ENCODE data around the gene DPP3.
"Not testable (repeated sequence)": the region's sequence is repeated elsewhere in the genome, so short reads cannot be mapped to it uniquely, and the experiment has no call there.

The DPP3 gene

GRCh38 chr11:66543263-66544107 lies 63.3 kb downstream of the DPP3 start:
- H3K9me3 ChIP-seq: no peaks in the 10 kb centered on the region
- H3K4me3 ChIP-seq (ENCODE audit: low read depth, low read length): peak overlapping the region; percentile 33
- H3K4me1 ChIP-seq: no peaks in the 10 kb centered on the region; the same call in 1 of the 2 replicates
- 0 out of 2 replicates have a peak, but pooled peaks cover 7% of the 10 kb centered on the region for H3K36me3 ChIP-seq
- peak; percentile 92 for DNase-seq
- TF ChIP-seq CTCF (IDR thresholded peaks at IDR 0.05; ENCODE audit: low read depth, low read length): peak; percentile 82
- no peaks in the 10 kb centered on the region for H3K27me3 ChIP-seq

- H3K36me3 ChIP-seq, DNase-seq, H3K4me1 ChIP-seq, H3K27me3 ChIP-seq, H3K9me3 ChIP-seq: not testable (repeated sequence)
- peak overlapping the region; percentile 84 for H3K4me3 ChIP-seq (ENCODE audit: low read depth, low read length)
These were observed 64.7 kb downstream of the DPP3 start for GRCh38 chr11:66544952-66545351.

GRCh38 chr11:66545701-66546367 lies 65.6 kb downstream of the DPP3 start, which contains the start of gene ZDHHC24:
ZDHHC24 (minus strand) TSS chr11:66546048; CDS start chr11:66546003, 45 bp downstream.
- H3K27me3 ChIP-seq: no peaks in the 10 kb centered on the region
- peak within 1 kb of the TSS; percentile 84 for H3K4me3 ChIP-seq (ENCODE audit: low read depth, low read length)
- no peak for TF ChIP-seq CTCF (IDR thresholded peaks at IDR 0.05; ENCODE audit: low read depth, low read length)
- no peaks in the 10 kb centered on the region for H3K9me3 ChIP-seq
- peak; percentile 98 for DNase-seq
- H3K36me3 ChIP-seq: no peaks in the 10 kb centered on the region
- H3K4me1 ChIP-seq: no peaks in the 10 kb centered on the region; the same call in 1 of the 2 replicates

GRCh38 chr11:66546368-66546965 lies 66.2 kb downstream of the DPP3 start, which contains the start of gene ACTN3:
ACTN3 (plus strand) TSS chr11:66546903; CDS start chr11:66546938, 35 bp downstream.
- DNase-seq: no peak
- H3K4me1 ChIP-seq: no peaks in the 10 kb centered on the region; the same call in 1 of the 2 replicates
- peak within 1 kb of the TSS; percentile 84 for H3K4me3 ChIP-seq (ENCODE audit: low read depth, low read length)
- no peaks in the 10 kb centered on the region for H3K36me3 ChIP-seq
- H3K9me3 ChIP-seq: no peaks in the 10 kb centered on the region
- TF ChIP-seq CTCF (IDR thresholded peaks at IDR 0.05; ENCODE audit: low read depth, low read length): no peak
- H3K27me3 ChIP-seq: no peaks in the 10 kb centered on the region

GRCh38 chr11:66546966-66547661 lies 66.9 kb downstream of the DPP3 start:
- no peaks in the 10 kb centered on the region for H3K9me3 ChIP-seq
- no peak overlapping the region for H3K4me3 ChIP-seq (ENCODE audit: low read depth, low read length)
- no peak for DNase-seq
- no peak for TF ChIP-seq CTCF (IDR thresholded peaks at IDR 0.05; ENCODE audit: low read depth, low read length)
- H3K27me3 ChIP-seq: no peaks in the 10 kb centered on the region
- no peaks in the 10 kb centered on the region for H3K36me3 ChIP-seq
- no peaks in the 10 kb centered on the region; the same call in 1 of the 2 replicates for H3K4me1 ChIP-seq

- Histone ChIP-seq H3K36me3 (no peaks in the 10 kb centered on the region), H3K4me3 (ENCODE audit: low read depth, low read length) (no peak overlapping the region), H3K9me3 (no peaks in the 10 kb centered on the region), H3K27me3 (no peaks in the 10 kb centered on the region), H3K4me1 (no peaks in the 10 kb centered on the region; the same call in 1 of the 2 replicates)
- TF ChIP-seq CTCF (IDR thresholded peaks at IDR 0.05; ENCODE audit: low read depth, low read length): no peak
- DNase-seq: no peak
These were observed 67.4 kb downstream of the DPP3 start for GRCh38 chr11:66547662-66548009.

All from BE2C (cell line).